GM21717 (cell line): ENCODE results near the gene IFT88.

ENCODE experiments used
- ATAC-seq: cut with Tn5 transposase; IDR thresholded peaks from one replicate; pipeline ENCODE4 v1.9.1; 2021; ENCODE audit warnings: mild to moderate bottlenecking, moderate library complexity; ENCODE audit not compliant: unreplicated experiment

IFT88 gene

GRCh38 chr13:20714161-20714560, 147.2 kb downstream of the IFT88 start:
- ATAC-seq, result no peak

GRCh38 chr13:20714563-20715329, 147.8 kb downstream of the IFT88 start:
- ATAC-seq, result no peak

- ATAC-seq, result no peak
These were observed 148.4 kb downstream of the IFT88 start for GRCh38 chr13:20715330-20715712.

GRCh38 chr13:20716951-20717350, 150.0 kb downstream of the IFT88 start:
- ATAC-seq, result no peak

- no peak for ATAC-seq
These were observed 150.9 kb downstream of the IFT88 start for GRCh38 chr13:20717581-20718542.

- ATAC-seq, result no peak
These were observed 152.1 kb downstream of the IFT88 start for GRCh38 chr13:20718958-20719566.

GRCh38 chr13:20719783-20720182, 152.8 kb downstream of the IFT88 start:
- no peak for ATAC-seq

- no peak for ATAC-seq
These were observed 153.5 kb downstream of the IFT88 start for GRCh38 chr13:20720499-20720898.

- ATAC-seq, result no peak
These were observed 154.1 kb downstream of the IFT88 start for GRCh38 chr13:20721058-20721453.

- ATAC-seq, result no peak
These were observed 154.7 kb downstream of the IFT88 start for GRCh38 chr13:20721454-20722357.

GRCh38 chr13:20727856-20728255, 160.9 kb downstream of the IFT88 start:
- no peak for ATAC-seq

GRCh38 chr13:20728579-20729311, 161.8 kb downstream of the IFT88 start:
- ATAC-seq, result no peak

- no peak for ATAC-seq
These were observed 163.0 kb downstream of the IFT88 start for GRCh38 chr13:20729633-20730585.

GRCh38 chr13:20738616-20739015, 171.7 kb downstream of the IFT88 start:
- ATAC-seq, result no peak

- ATAC-seq, result no peak
These were observed 173.1 kb downstream of the IFT88 start for GRCh38 chr13:20740021-20740420.
